GM19043 (cell line): ENCODE measurements around the gene SERPINB1.
"Not testable (repeated sequence)": the region's sequence is repeated elsewhere in the genome, so short reads cannot be mapped to it uniquely, and the experiment has no call there.

ENCODE experiments used
- ATAC-seq: cut with Tn5 transposase; IDR thresholded peaks from one replicate; pipeline ENCODE4 v1.9.1; 2021; ENCODE audit warnings: low read depth; ENCODE audit not compliant: unreplicated experiment

Gene SERPINB1

GRCh38 chr6:2841264-2842138 is at the start of gene SERPINB1:
Gene SERPINB1 (minus strand): TSS chr6:2841863. CDS start chr6:2840586, 1,277 bp downstream.
- peak; percentile 65 for ATAC-seq

DNA sequence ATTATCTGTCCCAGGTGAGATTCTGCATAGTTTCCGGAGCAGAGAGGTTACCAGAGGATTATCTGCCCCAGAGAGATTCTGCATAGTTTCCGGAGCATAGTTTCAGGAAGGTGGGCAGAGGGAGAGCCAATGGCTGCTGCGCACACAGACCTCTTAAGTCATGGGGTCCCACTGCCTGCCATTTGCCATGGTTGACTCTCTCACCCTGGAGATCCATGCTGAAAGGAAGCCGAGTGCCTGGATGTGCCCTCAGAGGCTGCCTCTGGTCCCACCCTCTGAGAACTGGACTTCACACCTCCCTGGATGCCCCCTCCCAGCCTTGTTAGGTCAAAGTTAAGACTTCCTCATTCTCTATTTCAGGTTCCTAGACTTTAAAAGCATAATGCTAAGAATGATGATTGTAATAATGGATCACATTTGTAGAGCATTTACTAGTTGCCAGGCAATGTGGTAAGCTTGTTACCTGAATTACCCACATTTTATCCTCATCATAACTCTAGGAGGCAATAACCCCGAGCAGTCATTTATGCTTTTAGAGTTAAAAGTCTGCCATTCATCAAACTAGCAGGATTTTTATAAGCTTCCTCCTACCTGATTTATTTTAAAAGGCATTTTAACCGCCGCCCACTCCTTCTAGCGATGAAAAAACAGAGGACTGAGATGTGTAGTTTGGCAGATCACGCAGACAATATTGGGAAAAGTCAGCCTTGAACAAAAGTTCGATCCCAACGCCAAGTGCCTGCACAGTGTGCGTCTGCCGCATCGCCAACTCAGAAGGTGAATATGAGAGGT is 49.5 kb upstream of the SERPINB1 start:
- no peak for ATAC-seq

DNA sequence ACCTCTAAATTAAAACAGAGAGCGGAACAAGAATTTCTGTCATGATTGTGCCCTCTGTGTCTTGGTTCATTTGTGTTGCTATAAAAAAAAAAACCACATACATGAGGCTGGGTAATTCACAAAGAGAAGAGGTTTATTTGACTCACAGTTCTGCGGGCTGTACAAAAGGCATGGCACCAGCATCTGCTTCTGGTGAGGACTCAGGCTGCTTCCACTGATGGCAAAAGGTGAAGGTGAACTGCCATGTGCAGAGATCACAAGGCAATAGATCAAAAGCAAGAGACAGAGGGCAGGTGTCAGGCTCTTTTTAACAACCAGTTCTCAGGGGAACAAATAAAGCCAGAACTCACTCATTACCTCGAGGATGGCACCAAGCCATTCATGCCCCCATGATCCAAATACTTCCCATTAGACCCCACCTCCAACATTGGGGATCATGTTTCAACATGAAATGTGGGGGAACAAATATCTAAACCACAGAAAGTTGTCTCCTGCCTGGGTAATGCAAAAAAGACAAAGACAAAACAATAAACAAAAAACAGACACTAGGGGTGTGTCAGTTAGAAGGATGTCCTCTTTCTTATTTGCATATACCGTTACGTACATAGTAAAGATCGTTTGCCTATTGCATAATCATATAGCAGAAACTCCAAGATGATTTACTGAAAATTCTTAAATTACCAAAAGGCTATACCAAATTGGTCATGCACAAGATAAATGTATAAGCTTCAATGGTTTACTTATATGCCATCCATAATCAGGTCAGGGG is 44.5 kb upstream of the SERPINB1 start:
- ATAC-seq: no peak

DNA sequence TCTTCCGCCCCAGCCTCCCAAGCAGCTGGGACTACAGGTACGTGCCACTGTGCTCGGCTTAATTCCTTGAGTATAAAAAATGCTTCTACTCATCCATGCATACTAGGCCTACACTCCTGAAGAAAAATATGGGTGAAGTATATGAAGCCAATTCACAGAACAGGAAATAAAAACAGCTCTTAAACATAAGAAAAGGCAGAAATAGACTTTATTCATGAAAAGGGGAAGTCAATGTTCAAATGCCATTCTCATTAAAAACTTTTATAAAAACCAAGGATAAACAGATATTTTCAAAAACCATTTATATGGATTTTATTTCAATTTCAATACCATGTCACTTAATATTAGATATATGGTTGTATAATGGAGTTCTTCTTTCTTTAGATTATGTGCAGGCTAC is 43.1 kb upstream of the SERPINB1 start:
- no peak for ATAC-seq

GRCh38 chr6:2883673-2884072 is 42.0 kb upstream of the SERPINB1 start:
- ATAC-seq: no peak

DNA sequence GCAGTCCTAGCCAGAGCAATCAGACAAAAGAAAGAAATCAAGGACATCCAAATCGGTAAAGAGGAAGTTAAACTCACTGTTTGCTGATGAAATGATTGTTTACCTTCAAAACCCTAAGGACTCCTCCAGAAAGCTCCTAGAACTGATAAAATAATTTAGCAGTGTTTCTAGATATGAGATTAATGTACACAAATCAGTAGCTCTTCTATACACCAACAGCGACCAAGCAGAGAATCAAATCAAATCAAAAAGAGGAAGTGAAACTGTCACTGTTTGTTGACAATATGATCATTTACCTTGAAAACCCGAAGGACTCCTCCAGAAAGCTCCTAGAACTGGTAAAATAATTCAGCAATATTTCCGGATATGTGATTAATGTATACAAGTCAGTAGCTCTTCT is 39.8 kb upstream of the SERPINB1 start:
- peak; percentile 64 for ATAC-seq

DNA sequence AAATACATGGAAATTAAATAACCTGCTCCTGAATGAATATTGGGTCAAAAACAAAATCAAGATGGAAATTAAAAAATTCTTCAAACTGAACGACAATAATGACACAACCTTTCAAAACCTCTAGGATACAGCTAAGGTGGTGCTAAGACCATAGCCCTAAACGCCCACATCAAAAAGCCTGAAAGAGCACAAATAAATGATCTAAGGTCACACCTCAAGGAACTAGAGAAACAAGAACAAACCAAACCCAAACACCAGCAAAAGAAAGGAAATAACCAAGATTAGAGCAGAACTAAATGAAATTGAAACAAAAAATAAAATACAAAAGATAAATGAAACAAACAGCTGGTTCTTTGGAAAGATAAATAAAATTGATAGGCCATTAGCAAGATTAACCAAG is 38.5 kb upstream of the SERPINB1 start:
- not testable (repeated sequence) for ATAC-seq

- ATAC-seq: no peak
Measured at GRCh38 chr6:2877960-2878359, 36.3 kb upstream of the SERPINB1 start.

DNA sequence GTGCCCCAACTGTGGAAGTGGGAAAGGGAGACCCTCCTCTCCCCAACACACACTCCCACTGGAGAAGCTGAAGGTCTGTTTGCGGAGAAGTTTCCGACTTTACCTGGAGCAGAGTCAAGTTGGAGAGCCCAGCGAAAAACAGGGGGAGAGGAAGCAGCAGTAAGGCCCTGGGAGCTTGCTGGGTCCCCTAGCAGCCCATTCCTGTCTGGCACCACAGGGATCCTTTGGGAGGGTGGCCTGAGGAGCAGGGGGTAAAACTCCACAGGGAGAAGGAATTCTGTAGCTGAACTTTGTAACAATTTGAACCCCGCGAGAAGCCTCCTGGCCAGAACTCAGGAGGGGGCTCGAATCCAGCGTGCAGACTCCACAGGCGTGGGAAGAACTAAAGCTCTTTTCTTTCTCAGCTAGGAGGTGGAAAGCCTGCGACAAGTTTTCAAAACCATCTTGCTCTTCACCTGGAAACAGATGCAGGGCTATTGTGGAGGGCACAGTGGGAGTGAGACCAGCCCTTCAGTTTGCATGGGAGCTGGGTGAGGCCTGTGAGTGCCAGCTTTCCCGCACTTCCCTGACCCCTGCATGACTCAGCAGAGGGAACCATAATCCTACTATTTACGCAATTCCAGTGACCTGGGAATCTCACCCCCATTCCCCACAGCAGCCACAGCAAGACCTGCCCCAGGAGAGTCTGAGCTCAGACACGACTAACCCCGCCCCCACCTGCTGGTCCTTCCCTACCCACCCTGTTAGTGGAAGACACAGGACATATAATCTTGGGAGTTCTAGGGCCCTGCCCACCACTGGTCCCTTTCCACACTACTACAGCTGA is 35.6 kb upstream of the SERPINB1 start:
- no peak for ATAC-seq

DNA sequence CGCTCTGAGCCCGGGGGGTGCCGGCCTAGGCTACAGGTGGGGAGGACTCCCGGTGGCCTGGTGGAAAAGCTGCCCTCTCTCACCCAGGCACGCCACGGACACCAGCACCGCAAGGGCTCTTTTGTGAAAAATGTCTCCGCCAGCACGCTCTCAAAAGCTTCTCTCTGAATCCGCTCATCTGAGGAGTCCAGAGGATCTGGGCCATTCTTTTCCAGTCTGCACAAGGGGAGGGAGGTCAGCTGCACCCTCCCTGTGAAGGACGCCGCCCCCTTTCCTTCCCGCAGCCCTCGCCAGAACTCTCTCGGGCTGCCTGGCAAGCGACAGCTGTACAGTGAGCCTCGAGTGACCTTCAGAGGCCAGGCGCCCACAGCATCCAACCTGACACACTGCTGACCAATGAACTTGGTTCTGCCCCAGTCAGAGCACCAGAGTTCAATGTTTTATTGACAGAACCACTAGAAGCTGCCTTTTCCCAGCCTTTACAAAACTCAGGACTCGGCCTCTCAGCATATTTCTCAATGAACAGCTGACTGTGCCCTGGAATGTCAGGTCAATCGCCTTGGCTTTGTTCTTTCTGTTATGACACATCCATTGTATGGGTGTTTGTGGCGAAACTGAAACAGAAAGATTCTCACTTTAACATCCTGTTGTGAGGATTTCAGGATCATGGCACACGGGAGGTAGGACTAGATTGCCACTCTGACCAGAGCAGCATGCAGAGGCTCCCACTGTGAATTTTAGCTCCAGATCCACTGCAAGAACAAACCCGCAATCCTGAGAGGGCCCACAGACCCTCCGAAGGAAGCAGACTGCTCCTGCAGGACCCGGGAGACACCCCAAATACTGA is 34.8 kb upstream of the SERPINB1 start:
- ATAC-seq: no peak

- no peak for ATAC-seq
Measured at GRCh38 chr6:2875359-2876191, 33.9 kb upstream of the SERPINB1 start.

DNA sequence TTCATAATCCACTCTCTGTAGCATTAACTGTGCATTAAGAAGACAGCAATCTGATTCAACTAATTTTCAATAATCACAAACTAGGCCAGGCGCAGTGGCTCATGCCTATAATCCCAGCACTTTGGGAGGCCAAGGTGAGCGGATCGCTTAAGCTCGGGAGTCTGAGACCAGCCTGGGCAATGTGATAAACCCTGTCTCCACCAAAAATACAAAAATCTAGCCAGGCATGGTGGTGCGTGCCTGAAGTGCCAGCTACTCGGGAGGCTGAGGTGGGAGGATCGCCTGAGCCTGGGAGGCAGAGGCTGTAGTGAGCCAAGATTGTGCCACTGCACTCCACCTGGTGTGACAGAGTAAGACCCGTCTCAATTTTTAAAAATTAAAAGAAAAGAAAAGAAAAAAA is 32.0 kb upstream of the SERPINB1 start:
- ATAC-seq: no peak

GRCh38 chr6:2872423-2873358 is 31.0 kb upstream of the SERPINB1 start:
- ATAC-seq: no peak

GRCh38 chr6:2871953-2872352 is 30.3 kb upstream of the SERPINB1 start:
- no peak for ATAC-seq

GRCh38 chr6:2871102-2871501 is 29.4 kb upstream of the SERPINB1 start:
- ATAC-seq: no peak

DNA sequence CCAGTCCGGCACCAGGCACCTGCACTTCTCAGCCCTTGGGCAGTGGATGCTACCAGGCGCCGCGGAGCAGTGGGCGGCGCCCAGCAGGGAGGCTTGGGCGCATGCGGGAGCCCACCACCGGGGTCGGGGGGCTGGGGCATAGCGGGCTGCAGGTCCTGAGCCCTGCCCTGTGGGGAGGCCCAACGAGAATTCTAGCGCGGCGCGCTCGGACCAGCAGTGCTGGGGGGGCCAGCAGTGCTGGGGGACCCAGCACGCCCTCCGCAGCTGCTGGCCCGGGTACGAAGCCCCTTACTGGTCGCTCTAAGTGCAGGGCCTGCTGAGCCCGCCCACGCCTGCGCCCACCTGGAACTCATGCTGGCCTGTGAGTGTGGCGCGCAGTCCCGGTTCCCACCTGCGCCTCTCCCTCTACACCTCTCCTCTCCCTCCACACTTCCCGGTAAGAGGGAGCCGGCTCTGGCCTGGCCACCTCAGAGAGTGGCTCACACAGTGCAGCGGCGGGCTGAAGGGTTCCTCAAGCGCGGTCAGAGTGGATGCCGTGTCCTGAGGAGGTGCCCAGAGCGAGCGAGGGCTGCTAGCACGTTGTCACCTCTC is 28.5 kb upstream of the SERPINB1 start:
- ATAC-seq: no peak

DNA sequence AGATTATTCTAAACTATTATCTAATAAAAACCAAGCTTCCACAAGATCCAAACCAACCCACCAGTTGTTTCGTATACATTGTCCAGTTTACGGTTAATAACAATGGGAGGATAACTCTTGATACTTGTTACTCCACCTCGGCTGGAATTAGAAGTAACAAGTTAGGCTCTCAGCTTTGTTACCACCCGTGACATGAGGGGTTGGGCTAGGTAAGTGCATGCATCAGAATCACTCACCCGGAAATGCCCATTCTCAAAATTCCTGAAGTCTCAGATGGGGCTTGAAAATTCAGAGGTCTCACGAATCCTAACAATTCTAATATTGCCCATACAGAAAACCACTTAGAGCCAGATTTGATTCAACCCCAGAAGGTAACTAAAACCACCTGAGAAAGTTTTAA is 27.0 kb upstream of the SERPINB1 start:
- no peak for ATAC-seq
